DOHH2 (cell line): Measurements from ENCODE around the gene NRXN3.

ENCODE experiments used
- H3F3A ChIP-seq: fragments of 200-600 bp; sonication (generic), shearing (Covaris generic); 2 replicates; pipeline ENCODE4 v1.6.0; 2016; ENCODE audit warnings: antibody characterized with exemption, mild to moderate bottlenecking; ENCODE audit not compliant: control insufficient read depth, insufficient read depth
- H3K27ac ChIP-seq: fragments of 200-600 bp; sonication (generic); 2 replicates; pipeline ENCODE4 v1.5.1; 2014; ENCODE audit warnings: low read depth, mild to moderate bottlenecking, low read length, moderate library complexity
- H3K27me3 ChIP-seq: fragments of 200-600 bp; sonication (generic); 2 replicates; pipeline ENCODE4 v1.6.1; 2014; ENCODE audit warnings: mild to moderate bottlenecking, low read length, mixed read lengths; ENCODE audit not compliant: control insufficient read depth
- H3K36me3 ChIP-seq: fragments of 200-600 bp; sonication (generic); 2 replicates; pipeline ENCODE4 v1.6.1; 2014; ENCODE audit warnings: mild to moderate bottlenecking, low read length, moderate library complexity, mixed read lengths; ENCODE audit not compliant: control insufficient read depth
- H3K4me1 ChIP-seq: fragments of 200-600 bp; sonication (generic); 2 replicates; pipeline ENCODE4 v1.6.1; 2014; ENCODE audit warnings: mild to moderate bottlenecking, low read length, mixed read lengths; ENCODE audit not compliant: control insufficient read depth
- H3K4me2 ChIP-seq: fragments of 200-600 bp; sonication (generic); 2 replicates; pipeline ENCODE4 v1.6.0; 2014; ENCODE audit warnings: mild to moderate bottlenecking, low read length, moderate library complexity
- H3K4me3 ChIP-seq: fragments of 200-600 bp; sonication (generic); 2 replicates; pipeline ENCODE4 v1.5.1; 2014; ENCODE audit warnings: mild to moderate bottlenecking, low read length, mixed read lengths
- H3K79me2 ChIP-seq: fragments of 200-600 bp; sonication (generic); 2 replicates; pipeline ENCODE4 v1.6.1; 2014; ENCODE audit warnings: mild to moderate bottlenecking, low read length, mixed read lengths; ENCODE audit not compliant: control insufficient read depth
- H3K9me2 ChIP-seq: fragments of 200-600 bp; sonication (generic); replicated peaks from 2 replicates; pipeline ENCODE4 v1.6.1; 2014; ENCODE audit warnings: mild to moderate bottlenecking, low read length, mixed read lengths; ENCODE audit not compliant: control insufficient read depth
- H3K9me3 ChIP-seq: fragments of 200-600 bp; sonication (generic); 2 replicates; pipeline ENCODE4 v1.6.1; 2014; ENCODE audit warnings: antibody characterized with exemption, low read length, mixed read lengths; ENCODE audit not compliant: control insufficient read depth, insufficient read depth
- H4K20me1 ChIP-seq: fragments of 200-600 bp; sonication (generic); 2 replicates; pipeline ENCODE4 v1.6.0; 2014; ENCODE audit warnings: low read depth, mild to moderate bottlenecking, antibody characterized with exemption, low read length, moderate library complexity; ENCODE audit not compliant: control insufficient read depth, insufficient read depth
- EZH2phosphoT487 ChIP-seq: fragments of 200-600 bp; sonication (generic); IDR thresholded peaks from 2 replicates; pipeline ENCODE4 v1.6.1; 2017; ENCODE audit warnings: borderline replicate concordance, mild to moderate bottlenecking, antibody characterized with exemption, low read length, moderate library complexity, mixed read lengths
- TF ChIP-seq, protein P1 (sequence below): fragments of 200-600 bp; sonication (generic); IDR thresholded peaks from one replicate; pipeline ENCODE4 v1.5.1; 2014; ENCODE audit warnings: antibody characterized with exemption, mild to moderate bottlenecking, low read depth, low read length; ENCODE audit not compliant: poor library complexity, severe bottlenecking

NRXN3 gene

GRCh38 chr14:79871136-79871535 lies 1701.0 kb downstream of the NRXN3 start:
- H3K4me2 ChIP-seq = no peak overlapping the region
- no peak overlapping the region for H3K27ac ChIP-seq
- no peaks in the 10 kb centered on the region for H4K20me1 ChIP-seq
- H3K36me3 ChIP-seq = no peaks in the 10 kb centered on the region
- H3K27me3 ChIP-seq = no peaks in the 10 kb centered on the region
- H3K9me3 ChIP-seq = no peaks in the 10 kb centered on the region
- no peaks in the 10 kb centered on the region for H3K4me1 ChIP-seq
- H3K79me2 ChIP-seq = no peaks in the 10 kb centered on the region
- H3K4me3 ChIP-seq = no peak overlapping the region
- H3F3A ChIP-seq = no peaks in the 10 kb centered on the region
- no peaks in the 10 kb centered on the region for H3K9me2 ChIP-seq
- TF ChIP-seq, protein P1, sequence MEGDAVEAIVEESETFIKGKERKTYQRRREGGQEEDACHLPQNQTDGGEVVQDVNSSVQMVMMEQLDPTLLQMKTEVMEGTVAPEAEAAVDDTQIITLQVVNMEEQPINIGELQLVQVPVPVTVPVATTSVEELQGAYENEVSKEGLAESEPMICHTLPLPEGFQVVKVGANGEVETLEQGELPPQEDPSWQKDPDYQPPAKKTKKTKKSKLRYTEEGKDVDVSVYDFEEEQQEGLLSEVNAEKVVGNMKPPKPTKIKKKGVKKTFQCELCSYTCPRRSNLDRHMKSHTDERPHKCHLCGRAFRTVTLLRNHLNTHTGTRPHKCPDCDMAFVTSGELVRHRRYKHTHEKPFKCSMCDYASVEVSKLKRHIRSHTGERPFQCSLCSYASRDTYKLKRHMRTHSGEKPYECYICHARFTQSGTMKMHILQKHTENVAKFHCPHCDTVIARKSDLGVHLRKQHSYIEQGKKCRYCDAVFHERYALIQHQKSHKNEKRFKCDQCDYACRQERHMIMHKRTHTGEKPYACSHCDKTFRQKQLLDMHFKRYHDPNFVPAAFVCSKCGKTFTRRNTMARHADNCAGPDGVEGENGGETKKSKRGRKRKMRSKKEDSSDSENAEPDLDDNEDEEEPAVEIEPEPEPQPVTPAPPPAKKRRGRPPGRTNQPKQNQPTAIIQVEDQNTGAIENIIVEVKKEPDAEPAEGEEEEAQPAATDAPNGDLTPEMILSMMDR = no peak
- TF ChIP-seq EZH2phosphoT487 = no peak

DNA sequence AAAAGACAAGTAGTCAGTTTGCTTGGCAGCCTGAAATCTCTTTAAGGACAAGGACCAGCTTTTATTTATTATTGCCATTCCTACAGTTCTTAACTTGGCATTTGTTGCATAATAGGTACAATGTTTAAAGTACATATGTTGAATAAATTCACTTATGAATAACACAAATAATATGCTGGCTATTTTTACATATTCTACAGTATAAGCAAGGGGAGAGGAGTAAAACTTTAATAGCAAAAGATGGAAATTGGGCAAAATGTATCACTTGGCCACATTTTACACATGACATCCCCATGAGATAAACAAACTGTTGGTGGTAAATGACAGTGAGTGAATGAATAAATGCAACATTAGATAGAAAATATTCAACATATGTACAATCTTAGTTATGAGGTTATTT lies 1708.1 kb downstream of the NRXN3 start:
- Histone ChIP-seq H3K27me3 (no peaks in the 10 kb centered on the region), H3K9me2 (no peaks in the 10 kb centered on the region), H4K20me1 (no peaks in the 10 kb centered on the region), H3K4me1 (no peaks in the 10 kb centered on the region), H3F3A (no peaks in the 10 kb centered on the region), H3K4me2 (no peak overlapping the region), H3K79me2 (no peaks in the 10 kb centered on the region), H3K36me3 (no peaks in the 10 kb centered on the region), H3K4me3 (no peak overlapping the region), H3K27ac (no peak overlapping the region), H3K9me3 (no peaks in the 10 kb centered on the region)
- TF ChIP-seq, protein P1 = no peak
- no peak for TF ChIP-seq EZH2phosphoT487

DNA sequence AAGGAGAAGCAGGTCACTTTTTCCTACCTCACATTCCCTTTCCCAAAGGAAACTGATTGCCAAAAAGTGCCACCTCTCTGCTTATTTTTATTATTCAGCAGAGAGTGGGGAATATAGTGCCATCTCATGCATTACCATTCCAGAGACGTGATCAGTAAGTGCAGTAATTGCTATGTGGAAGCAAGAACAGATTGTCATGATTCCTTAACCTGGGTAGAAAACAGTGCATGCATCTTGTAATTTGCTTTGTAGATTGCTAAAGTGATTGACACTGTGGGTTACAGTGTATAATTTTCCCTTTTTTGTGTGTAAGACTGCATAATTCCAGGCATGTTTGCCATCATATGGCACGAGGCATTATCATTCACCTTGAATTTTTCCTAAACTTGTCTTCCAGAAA lies 1708.6 kb downstream of the NRXN3 start:
- Histone ChIP-seq H3K27ac (no peak overlapping the region), H3K4me1 (no peaks in the 10 kb centered on the region), H3K79me2 (no peaks in the 10 kb centered on the region), H3K4me3 (no peak overlapping the region), H3K9me3 (no peaks in the 10 kb centered on the region), H3K36me3 (no peaks in the 10 kb centered on the region), H3K9me2 (no peaks in the 10 kb centered on the region), H3K4me2 (no peak overlapping the region), H3F3A (no peaks in the 10 kb centered on the region), H3K27me3 (no peaks in the 10 kb centered on the region), H4K20me1 (no peaks in the 10 kb centered on the region)
- TF ChIP-seq EZH2phosphoT487 = no peak
- TF ChIP-seq, protein P1 = no peak

DNA sequence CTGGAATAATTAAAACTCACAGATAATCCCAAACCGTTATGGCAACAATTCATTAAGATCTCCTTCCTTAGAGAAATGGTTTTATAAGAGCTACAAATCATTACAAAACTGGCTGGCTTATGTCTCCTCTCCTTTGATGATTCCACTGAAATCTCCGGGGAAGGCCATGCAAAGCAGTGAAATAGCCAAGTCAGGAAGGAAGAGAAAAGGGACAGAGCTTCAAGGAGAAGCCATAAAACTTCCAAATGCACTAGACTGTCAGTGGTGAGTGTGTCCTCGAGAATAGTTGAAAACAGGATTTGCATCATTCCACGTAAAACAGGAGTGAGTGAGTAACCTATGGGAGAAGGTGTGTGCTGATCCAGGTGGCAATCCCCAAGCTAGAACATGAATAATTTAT lies 1711.1 kb downstream of the NRXN3 start:
- H3K27me3 ChIP-seq = no peaks in the 10 kb centered on the region
- no peaks in the 10 kb centered on the region for H3K9me3 ChIP-seq
- no peak overlapping the region for H3K4me2 ChIP-seq
- no peak overlapping the region for H3K4me3 ChIP-seq
- no peaks in the 10 kb centered on the region for H3K36me3 ChIP-seq
- H3F3A ChIP-seq = no peaks in the 10 kb centered on the region
- no peaks in the 10 kb centered on the region for H3K9me2 ChIP-seq
- H3K27ac ChIP-seq = no peak overlapping the region
- no peaks in the 10 kb centered on the region for H3K4me1 ChIP-seq
- no peaks in the 10 kb centered on the region for H3K79me2 ChIP-seq
- TF ChIP-seq, protein P1 = no peak
- TF ChIP-seq EZH2phosphoT487 = no peak
- H4K20me1 ChIP-seq = no peaks in the 10 kb centered on the region
